Left ventricle myocardium inferior (tissue), 1 donor: Measurements from ENCODE around the gene RPL6. TPM values are rescaled to one million over a fixed set of nuclear protein-coding genes. Genes with fewer than 3 reads are reported as not detected.
"Not testable (repeated sequence)": the region's sequence is repeated elsewhere in the genome, so short reads cannot be mapped to it uniquely, and the experiment has no call there.

ENCODE experiments used
- DNase-seq: peaks from one replicate; pipeline ENCODE4 v3.0.0-alpha.2; 2020
- H3K27ac ChIP-seq: fragments of 200-600 bp; replicated peaks from 2 replicates; pipeline ENCODE4 v1.8.0; 2021
- H3K27me3 ChIP-seq: fragments of 200-600 bp; 2 replicates; pipeline ENCODE4 v1.8.0; 2021; ENCODE audit warnings: low read depth
- H3K36me3 ChIP-seq: fragments of 200-600 bp; 2 replicates; pipeline ENCODE4 v1.8.0; 2021
- H3K4me1 ChIP-seq: fragments of 200-600 bp; 2 replicates; pipeline ENCODE4 v1.8.0; 2021
- H3K4me3 ChIP-seq: fragments of 200-600 bp; 2 replicates; pipeline ENCODE4 v1.8.0; 2021; ENCODE audit warnings: mild to moderate bottlenecking, moderate library complexity
- H3K9me3 ChIP-seq: fragments of 200-600 bp; replicated peaks from 2 replicates; pipeline ENCODE4 v1.8.0; 2021
- CTCF ChIP-seq: fragments of 200-600 bp; IDR thresholded peaks from 2 replicates; pipeline ENCODE4 v1.8.0; 2021; ENCODE audit warnings: antibody characterized with exemption, mild to moderate bottlenecking, borderline replicate concordance
- intact Hi-C: fragments of 100-400 bp; cut with micrococcal nuclease; formaldehyde crosslinking; loops from one replicate; pipeline ENCODE4 v1.11.0; 2022
- total RNA-seq: library from RNA; stranded (reverse); fragmentation: NEBNext Ultra II Directional; extraction: Animal tissue kit (Norgen Biotek cat#: 25700); gene quantifications from one replicate; pipeline ENCODE4 v1.2.1, GENCODE V29; 2021
- donor health status: DM: no; HTN: yes; CAD: no; lungs with severe emphysema.

The RPL6 gene
- total RNA-seq, 1 donor from 2014 or later = 572 TPM

- TF ChIP-seq CTCF = no peak
- intact Hi-C loops = no loop called here
- H3K9me3 ChIP-seq = no peaks in the 10 kb centered on the region
- H3K4me1 ChIP-seq = peaks cover 28% of the 10 kb centered on the region
- no peak for DNase-seq
- no peaks in the 10 kb centered on the region for H3K27me3 ChIP-seq
- peaks cover 46% of the 10 kb centered on the region for H3K36me3 ChIP-seq
- no peak overlapping the region for H3K27ac ChIP-seq
- H3K4me3 ChIP-seq = no peak overlapping the region
Observed at GRCh38 chr12:112406519-112407488, 2.6 kb downstream of the RPL6 start.

DNA sequence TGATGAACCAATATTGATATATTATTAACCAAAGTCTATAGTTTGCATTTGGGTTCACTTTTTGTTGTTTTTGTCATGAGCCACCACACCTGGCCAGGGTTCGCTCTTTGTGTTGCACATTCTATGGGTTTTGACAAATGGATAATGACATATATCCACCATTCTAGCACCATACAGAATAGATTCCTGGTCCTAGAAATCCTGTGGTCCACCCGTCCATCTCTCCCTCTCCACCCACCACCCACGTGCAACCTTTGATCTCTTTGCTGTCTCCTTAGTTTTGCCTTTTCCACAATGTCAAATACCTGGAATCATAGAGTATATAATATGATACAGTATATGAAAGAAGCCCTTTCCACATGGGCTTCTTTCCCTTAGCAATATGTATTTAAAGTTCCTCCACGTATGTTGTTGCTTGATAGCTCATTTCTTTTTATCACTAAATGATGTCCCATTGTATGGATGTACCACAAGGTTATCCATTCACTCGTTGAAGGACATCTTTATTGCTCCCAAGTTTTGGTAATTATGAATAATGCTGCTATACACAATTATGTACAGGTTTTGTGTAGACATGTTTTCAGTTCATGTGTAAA is 7.4 kb downstream of the RPL6 start:
- Histone ChIP-seq H3K27ac (no peak overlapping the region), H3K36me3 (peaks cover 33% of the 10 kb centered on the region), H3K9me3 (no peaks in the 10 kb centered on the region), H3K27me3 (no peaks in the 10 kb centered on the region), H3K4me3 (no peak overlapping the region), H3K4me1 (peaks cover 2% of the 10 kb centered on the region)
- intact Hi-C loops = no loop called here
- no peak for DNase-seq
- no peak for TF ChIP-seq CTCF

- no peak for DNase-seq
- Histone ChIP-seq H3K27ac (no peak overlapping the region), H3K4me3 (no peak overlapping the region), H3K9me3 (no peaks in the 10 kb centered on the region), H3K36me3 (peaks cover 24% of the 10 kb centered on the region), H3K4me1 (no peaks in the 10 kb centered on the region), H3K27me3 (no peaks in the 10 kb centered on the region)
- intact Hi-C loops = no loop called here
- no peak for TF ChIP-seq CTCF
Observed at GRCh38 chr12:112401054-112401453, 8.4 kb downstream of the RPL6 start.

DNA sequence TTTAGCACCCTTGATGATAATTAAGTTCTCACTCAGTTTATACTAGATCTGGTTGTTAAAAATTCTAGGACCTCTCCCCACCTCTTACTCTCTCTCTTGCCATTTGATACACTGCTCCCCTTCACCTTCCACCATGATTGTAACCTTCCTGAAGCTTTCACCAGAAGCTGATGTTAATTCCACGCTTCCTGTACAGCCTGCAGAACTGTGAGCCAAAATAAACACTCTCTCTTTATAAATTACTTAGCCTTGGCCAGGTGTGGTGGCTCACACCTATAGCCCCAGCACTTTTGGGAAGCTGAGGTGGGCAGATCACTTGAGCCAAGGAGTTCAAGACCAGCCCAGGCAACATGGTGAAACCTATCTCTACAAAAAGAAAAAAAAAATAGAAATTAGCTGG is 16.1 kb downstream of the RPL6 start:
- no peak for TF ChIP-seq CTCF
- no peak for DNase-seq
- Histone ChIP-seq H3K9me3 (peaks cover 8% of the 10 kb centered on the region), H3K27ac (no peak overlapping the region), H3K27me3 (no peaks in the 10 kb centered on the region), H3K36me3 (no peaks in the 10 kb centered on the region), H3K4me1 (no peaks in the 10 kb centered on the region), H3K4me3 (no peak overlapping the region)
- intact Hi-C loops = no loop called here

DNA sequence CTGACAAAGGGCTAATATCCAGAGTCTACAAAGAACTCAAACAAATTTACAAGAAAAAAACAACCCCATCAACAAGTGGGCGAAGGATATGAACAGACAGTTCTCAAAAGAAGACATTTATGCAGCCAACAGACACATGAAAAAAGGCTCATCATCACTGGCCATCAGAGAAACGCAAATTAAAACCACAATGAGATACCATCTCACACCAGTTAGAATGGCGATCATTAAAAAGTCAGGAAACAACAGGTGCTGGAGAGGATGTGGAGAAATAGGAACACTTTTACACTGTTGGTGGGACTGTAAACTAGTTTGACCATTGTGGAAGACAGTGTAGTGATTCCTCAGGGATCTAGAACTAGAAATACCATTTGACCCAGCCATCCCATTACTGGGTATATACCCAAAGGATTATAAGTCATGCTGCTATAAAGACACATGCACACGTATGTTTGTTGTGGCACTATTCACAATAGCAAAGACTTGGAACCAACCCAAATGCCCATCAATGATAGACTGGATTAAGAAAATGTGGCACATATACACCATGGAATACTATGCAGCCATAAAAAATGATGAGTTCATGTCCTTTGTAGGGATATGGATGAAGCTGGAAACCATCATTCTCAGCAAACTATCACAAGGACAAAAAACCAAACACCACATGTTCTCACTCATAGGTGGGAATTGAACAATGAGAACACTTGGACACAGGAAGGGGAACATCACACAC is 19.3 kb downstream of the RPL6 start:
- H3K4me1 ChIP-seq, H3K36me3 ChIP-seq, H3K27me3 ChIP-seq, H3K9me3 ChIP-seq, H3K4me3 ChIP-seq, H3K27ac ChIP-seq, DNase-seq, intact Hi-C loops: not testable (repeated sequence)
